NB4 (cell line): ENCODE data around the gene TRAPPC2L.

Experiments used
- MYC ChIP-seq: IDR thresholded peaks from 2 replicates; pipeline ENCODE4 v1.6.1; 2011; ENCODE audit warnings: low read depth, low read length
- POLR2A ChIP-seq: IDR thresholded peaks from 2 replicates; pipeline ENCODE4 v1.6.1; 2011; ENCODE audit warnings: mild to moderate bottlenecking; ENCODE audit not compliant: insufficient read length; ENCODE audit errors: extremely low read depth
- TF ChIP-seq, protein P1 (sequence below): IDR thresholded peaks from one replicate; pipeline ENCODE4 v1.5.1; 2012; ENCODE audit warnings: low read depth, low read length

DNA sequence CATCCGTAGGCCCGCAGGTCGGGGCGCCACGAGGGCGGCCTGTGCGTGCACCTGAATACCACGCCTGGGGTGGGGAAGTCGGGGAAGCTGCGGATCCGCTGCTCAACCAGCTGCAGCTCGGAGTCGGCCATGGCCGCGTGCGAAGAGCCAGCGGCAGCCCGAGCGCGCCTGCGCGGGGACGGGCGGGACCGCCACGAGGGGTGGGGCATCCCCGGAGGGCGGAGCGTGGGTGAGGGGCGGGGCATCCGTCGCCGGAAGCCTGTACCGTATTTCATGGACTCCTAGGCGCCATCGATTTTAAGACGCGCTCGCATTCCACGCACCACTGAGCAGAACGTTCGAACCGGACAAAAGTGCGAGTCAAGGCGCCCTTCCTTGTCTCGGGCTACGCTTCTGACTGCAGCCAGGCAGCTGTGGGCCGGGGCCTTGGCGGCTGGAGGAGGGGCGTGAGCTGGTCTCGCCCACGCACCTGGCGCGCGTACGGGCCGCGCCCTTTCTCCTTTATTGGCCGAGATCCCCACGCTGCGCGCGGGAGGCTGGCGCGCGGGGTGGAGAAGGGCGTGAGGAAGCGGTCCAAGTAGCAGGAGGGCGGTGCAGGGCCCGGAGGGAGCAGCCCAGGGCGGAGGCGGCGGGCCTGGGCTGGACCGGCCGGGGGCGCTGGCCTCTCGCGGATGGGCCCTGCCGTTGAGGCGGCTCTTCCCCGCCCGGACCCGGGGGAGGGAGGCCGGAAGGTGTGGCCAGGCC, 45.0 kb upstream of the TRAPPC2L start, which contains the start of gene APRT:
- TF ChIP-seq, protein P1, sequence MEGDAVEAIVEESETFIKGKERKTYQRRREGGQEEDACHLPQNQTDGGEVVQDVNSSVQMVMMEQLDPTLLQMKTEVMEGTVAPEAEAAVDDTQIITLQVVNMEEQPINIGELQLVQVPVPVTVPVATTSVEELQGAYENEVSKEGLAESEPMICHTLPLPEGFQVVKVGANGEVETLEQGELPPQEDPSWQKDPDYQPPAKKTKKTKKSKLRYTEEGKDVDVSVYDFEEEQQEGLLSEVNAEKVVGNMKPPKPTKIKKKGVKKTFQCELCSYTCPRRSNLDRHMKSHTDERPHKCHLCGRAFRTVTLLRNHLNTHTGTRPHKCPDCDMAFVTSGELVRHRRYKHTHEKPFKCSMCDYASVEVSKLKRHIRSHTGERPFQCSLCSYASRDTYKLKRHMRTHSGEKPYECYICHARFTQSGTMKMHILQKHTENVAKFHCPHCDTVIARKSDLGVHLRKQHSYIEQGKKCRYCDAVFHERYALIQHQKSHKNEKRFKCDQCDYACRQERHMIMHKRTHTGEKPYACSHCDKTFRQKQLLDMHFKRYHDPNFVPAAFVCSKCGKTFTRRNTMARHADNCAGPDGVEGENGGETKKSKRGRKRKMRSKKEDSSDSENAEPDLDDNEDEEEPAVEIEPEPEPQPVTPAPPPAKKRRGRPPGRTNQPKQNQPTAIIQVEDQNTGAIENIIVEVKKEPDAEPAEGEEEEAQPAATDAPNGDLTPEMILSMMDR, result peak; percentile 31
- TF ChIP-seq POLR2A (peak; percentile 87), MYC (peak; percentile 95)
